Liver (tissue), 9 donors: ENCODE data around the gene SPAG16. TPM values are rescaled to one million over a fixed set of nuclear protein-coding genes. Genes with fewer than 3 reads are reported as not detected.
A peak's percentile ranks its signal among the peaks of the same experiment; 100 is the strongest.

Source experiments
- DNase-seq: peaks from one replicate; pipeline ENCODE4 v3.0.0-alpha.2; 2017; ENCODE audit warnings: low spot score
- H3K27ac ChIP-seq, 2 donors: one replicate each; pipeline ENCODE4 v1.7.0; 2013; ENCODE audit warnings: inconsistent platforms in 2 of 2, low read length in 2 of 2, control low read depth in 1 of 2, low read depth in 1 of 2, mild to moderate bottlenecking in 1 of 2
- H3K27me3 ChIP-seq, 4 donors: one replicate each; pipeline versions ENCODE4 v1.6.1 to v1.7.0; 2013; ENCODE audit warnings: low read length in 3 of 4, inconsistent platforms in 1 of 4, mild to moderate bottlenecking in 1 of 4, moderate library complexity in 1 of 4; ENCODE audit not compliant: control insufficient read depth in 4 of 4, insufficient read depth in 4 of 4
- H3K36me3 ChIP-seq, 4 donors: one replicate each; pipeline versions ENCODE4 v1.6.1 to v1.7.0; 2013; ENCODE audit warnings: low read length in 3 of 4, mild to moderate bottlenecking in 3 of 4, low read depth in 1 of 4, moderate library complexity in 1 of 4; ENCODE audit not compliant: control insufficient read depth in 4 of 4, insufficient read depth in 3 of 4
- H3K4me1 ChIP-seq, 4 donors: one replicate each; pipeline versions ENCODE4 v1.6.1 to v1.7.0; 2013; ENCODE audit warnings: low read length in 3 of 4, mild to moderate bottlenecking in 3 of 4, moderate library complexity in 1 of 4; ENCODE audit not compliant: control insufficient read depth in 4 of 4, insufficient read depth in 4 of 4
- H3K4me3 ChIP-seq, 3 donors: one replicate each; pipeline versions ENCODE4 v1.6.1 to v1.7.0; 2013; ENCODE audit warnings: low read length in 3 of 3, control low read depth in 1 of 3, low read depth in 1 of 3, mild to moderate bottlenecking in 1 of 3
- H3K9ac ChIP-seq, 2 donors: one replicate each; pipeline ENCODE4 v1.7.0; 2013; ENCODE audit warnings: low read length in 2 of 2, mild to moderate bottlenecking in 2 of 2, moderate library complexity in 2 of 2, control low read depth in 1 of 2, low read depth in 1 of 2
- H3K9me3 ChIP-seq, 4 donors: one replicate each; pipeline versions ENCODE4 v1.6.1 to v1.7.0; 2013; ENCODE audit warnings: low read length in 3 of 4; ENCODE audit not compliant: control insufficient read depth in 4 of 4
- EGR1 ChIP-seq, 2 donors: IDR thresholded peaks; 2 replicates each; pipeline ENCODE4 v1.6.1; 2016 to 2018; ENCODE audit warnings: antibody characterized with exemption in 2 of 2, low read depth in 2 of 2
- FOXA1 ChIP-seq: IDR thresholded peaks from 2 replicates; pipeline ENCODE4 v1.6.1; 2016; ENCODE audit warnings: antibody characterized with exemption
- FOXA2 ChIP-seq: IDR thresholded peaks from 2 replicates; pipeline ENCODE4 v1.6.1; 2016; ENCODE audit warnings: antibody characterized with exemption
- GABPA ChIP-seq, 2 donors: IDR thresholded peaks in 1 of 2; conservative IDR thresholded peaks in 1 of 2; 2 replicates each; pipeline ENCODE4 v1.6.1; 2016; ENCODE audit warnings: antibody characterized with exemption in 2 of 2, mild to moderate bottlenecking in 1 of 2, moderate library complexity in 1 of 2
- HNF4A ChIP-seq, 2 donors: conservative IDR thresholded peaks; 2 replicates each; pipeline ENCODE4 v1.6.1; 2016; ENCODE audit warnings: antibody characterized with exemption in 2 of 2, mild to moderate bottlenecking in 2 of 2
- HNF4G ChIP-seq: IDR thresholded peaks from 2 replicates; pipeline ENCODE4 v1.6.1; 2016; ENCODE audit warnings: antibody characterized with exemption
- JUND ChIP-seq, 2 donors: IDR thresholded peaks; 2 replicates each; pipeline ENCODE4 v1.6.1; 2016; ENCODE audit warnings: antibody characterized with exemption in 2 of 2
- NR2F2 ChIP-seq: IDR thresholded peaks from 2 replicates; pipeline ENCODE4 v1.6.1; 2016; ENCODE audit warnings: antibody characterized with exemption
- RAD21 ChIP-seq, 2 donors: IDR thresholded peaks; 2 replicates each; pipeline ENCODE4 v1.6.1; 2016; ENCODE audit warnings: antibody characterized with exemption in 2 of 2, mild to moderate bottlenecking in 2 of 2
- RXRA ChIP-seq, 2 donors: IDR thresholded peaks; 2 replicates each; pipeline ENCODE4 v1.6.1; 2017 to 2018; ENCODE audit warnings: antibody characterized with exemption in 2 of 2, mild to moderate bottlenecking in 1 of 2
- SP1 ChIP-seq: IDR thresholded peaks from 2 replicates; pipeline ENCODE4 v1.6.1; 2018; ENCODE audit warnings: antibody characterized with exemption, mild to moderate bottlenecking
- TAF1 ChIP-seq: conservative IDR thresholded peaks from 2 replicates; pipeline ENCODE4 v1.6.1; 2016; ENCODE audit warnings: antibody characterized with exemption, mild to moderate bottlenecking
- YY1 ChIP-seq: IDR thresholded peaks from 2 replicates; pipeline ENCODE4 v1.6.1; 2016; ENCODE audit warnings: antibody characterized with exemption, mild to moderate bottlenecking
- WGBS: extraction: QIAGEN DNeasy Blood & Tissue Kit; methylation state at CpG from one replicate; pipeline ENCODE4 v1.1.7; 2013; 5-methylcytosine and 5-hydroxymethylcytosine counted together
- polyA plus RNA-seq, 2 donors: library from polyadenylated mRNA; stranded (reverse) in 1 of 2; unstranded in 1 of 2; fragments of 200-250 nt in 1 of 2; fragments of >200 nt in 1 of 2; fragmentation: Nextera tagmentation in 1 of 2; extraction: Ambion mirVana in 1 of 2; gene quantifications; one replicate each; pipeline versions ENCODE4 v1.2.1 to v1.2.3, GENCODE V29; 2013 to 2015
- total RNA-seq, 2 donors: library from RNA; depleted of rRNA; stranded (reverse); fragments of >200 nt; gene quantifications; one replicate each; pipeline ENCODE4 v1.2.3, GENCODE V29; 2014
- TF ChIP-seq, protein P1 (sequence below): IDR thresholded peaks from 2 replicates; pipeline ENCODE4 v1.6.1; 2016; ENCODE audit warnings: antibody characterized with exemption
- TF ChIP-seq, protein P2 (sequence below): IDR thresholded peaks from 2 replicates; pipeline ENCODE4 v1.6.1; 2016; ENCODE audit warnings: antibody characterized with exemption, mild to moderate bottlenecking
- TF ChIP-seq, protein P3 (sequence below): fragments of 150-350 bp; IDR thresholded peaks from 2 replicates; pipeline ENCODE4 v1.5.1; 2017; ENCODE audit warnings: improper control_type of control experiment, low read depth, low read length; ENCODE audit not compliant: missing input control
- TF ChIP-seq, protein P4 (sequence below): IDR thresholded peaks from 2 replicates; pipeline ENCODE4 v1.6.1; 2016; ENCODE audit warnings: antibody characterized with exemption
- TF ChIP-seq, protein P5 (sequence below): IDR thresholded peaks from 2 replicates; pipeline ENCODE4 v1.6.1; 2016; ENCODE audit warnings: antibody characterized with exemption
- donor health status: healthy.
- donor health status: healthy.
- donor health status: healthy.
- donor health status: healthy.
- donor health status: healthy.

The SPAG16 gene
- total and polyA plus RNA-seq, 4 donors, result 6.4 to 12.7 (median 11.4) TPM

DNA sequence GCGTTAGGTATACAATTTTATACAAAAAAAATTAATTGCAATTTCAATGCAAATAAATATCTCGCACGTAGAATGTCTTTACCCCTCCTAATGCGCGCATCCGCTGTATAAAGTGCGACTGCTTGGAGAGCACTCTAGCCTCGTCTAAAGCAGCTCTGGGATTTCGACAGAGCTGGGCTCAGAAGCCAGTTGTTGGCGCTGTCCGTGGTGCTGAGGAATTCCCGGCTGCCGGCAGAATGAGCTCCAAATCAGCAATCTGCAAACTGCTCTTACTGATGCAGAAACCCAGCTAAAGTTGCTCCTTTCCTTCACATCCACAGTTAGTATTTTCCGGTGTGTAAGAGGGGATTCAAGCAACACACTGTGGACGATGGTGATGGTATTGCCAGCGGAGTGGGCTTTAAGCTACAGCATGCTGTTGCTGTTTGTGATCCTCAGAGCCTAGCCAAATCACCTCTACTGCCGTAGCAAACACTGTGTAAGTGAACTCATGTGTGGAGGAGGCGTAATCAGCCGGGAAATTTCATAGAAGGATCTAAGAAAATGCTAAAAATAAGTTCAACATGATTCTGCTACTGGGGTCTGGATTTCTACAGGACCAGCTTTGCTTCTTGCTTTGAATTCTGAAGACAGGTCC, 1126.8 kb downstream of the SPAG16 start, which contains the start of gene VWC2L:
Gene VWC2L, plus strand, starts transcription at position 137 of the 637 bp plus-strand sequence. CDS start 3,140 bp downstream, outside the sequence.
- Histone ChIP-seq H3K4me3 (no peak within 1 kb of the TSS), H3K27ac (no peak within 1 kb of the TSS), H3K27me3 (no peaks in the 10 kb centered on the region), H3K36me3 (no peaks in the 10 kb centered on the region), H3K4me1 (no peaks in the 10 kb centered on the region), H3K9me3 (peaks cover 0 to 2% (median 0%) of the 10 kb centered on the region in 4 donors), H3K9ac (no peak within 1 kb of the TSS)
- DNase-seq, result peak; percentile 70
- TF ChIP-seq FOXA1 (no peak), HNF4G (no peak), TAF1 (no peak), RXRA (IDR thresholded peaks at IDR 0.05) (no peak), EGR1 (IDR thresholded peaks at IDR 0.05; ENCODE audit: low read depth in 2 of 2) (no peak), GABPA (IDR thresholded peaks at IDR 0.05 in 1 of 2, conservative IDR thresholded peaks at IDR 0.05 in 1 of 2) (no peak), JUND (IDR thresholded peaks at IDR 0.05) (no peak), FOXA2 (no peak), NR2F2 (no peak), RAD21 (IDR thresholded peaks at IDR 0.05) (peak in 1 of 2 donors; percentile 8), YY1 (no peak), HNF4A (conservative IDR thresholded peaks at IDR 0.05) (no peak), SP1 (no peak)
- TF ChIP-seq, protein P1, sequence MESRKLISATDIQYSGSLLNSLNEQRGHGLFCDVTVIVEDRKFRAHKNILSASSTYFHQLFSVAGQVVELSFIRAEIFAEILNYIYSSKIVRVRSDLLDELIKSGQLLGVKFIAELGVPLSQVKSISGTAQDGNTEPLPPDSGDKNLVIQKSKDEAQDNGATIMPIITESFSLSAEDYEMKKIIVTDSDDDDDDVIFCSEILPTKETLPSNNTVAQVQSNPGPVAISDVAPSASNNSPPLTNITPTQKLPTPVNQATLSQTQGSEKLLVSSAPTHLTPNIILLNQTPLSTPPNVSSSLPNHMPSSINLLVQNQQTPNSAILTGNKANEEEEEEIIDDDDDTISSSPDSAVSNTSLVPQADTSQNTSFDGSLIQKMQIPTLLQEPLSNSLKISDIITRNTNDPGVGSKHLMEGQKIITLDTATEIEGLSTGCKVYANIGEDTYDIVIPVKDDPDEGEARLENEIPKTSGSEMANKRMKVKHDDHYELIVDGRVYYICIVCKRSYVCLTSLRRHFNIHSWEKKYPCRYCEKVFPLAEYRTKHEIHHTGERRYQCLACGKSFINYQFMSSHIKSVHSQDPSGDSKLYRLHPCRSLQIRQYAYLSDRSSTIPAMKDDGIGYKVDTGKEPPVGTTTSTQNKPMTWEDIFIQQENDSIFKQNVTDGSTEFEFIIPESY, result no peak
- TF ChIP-seq, protein P2, sequence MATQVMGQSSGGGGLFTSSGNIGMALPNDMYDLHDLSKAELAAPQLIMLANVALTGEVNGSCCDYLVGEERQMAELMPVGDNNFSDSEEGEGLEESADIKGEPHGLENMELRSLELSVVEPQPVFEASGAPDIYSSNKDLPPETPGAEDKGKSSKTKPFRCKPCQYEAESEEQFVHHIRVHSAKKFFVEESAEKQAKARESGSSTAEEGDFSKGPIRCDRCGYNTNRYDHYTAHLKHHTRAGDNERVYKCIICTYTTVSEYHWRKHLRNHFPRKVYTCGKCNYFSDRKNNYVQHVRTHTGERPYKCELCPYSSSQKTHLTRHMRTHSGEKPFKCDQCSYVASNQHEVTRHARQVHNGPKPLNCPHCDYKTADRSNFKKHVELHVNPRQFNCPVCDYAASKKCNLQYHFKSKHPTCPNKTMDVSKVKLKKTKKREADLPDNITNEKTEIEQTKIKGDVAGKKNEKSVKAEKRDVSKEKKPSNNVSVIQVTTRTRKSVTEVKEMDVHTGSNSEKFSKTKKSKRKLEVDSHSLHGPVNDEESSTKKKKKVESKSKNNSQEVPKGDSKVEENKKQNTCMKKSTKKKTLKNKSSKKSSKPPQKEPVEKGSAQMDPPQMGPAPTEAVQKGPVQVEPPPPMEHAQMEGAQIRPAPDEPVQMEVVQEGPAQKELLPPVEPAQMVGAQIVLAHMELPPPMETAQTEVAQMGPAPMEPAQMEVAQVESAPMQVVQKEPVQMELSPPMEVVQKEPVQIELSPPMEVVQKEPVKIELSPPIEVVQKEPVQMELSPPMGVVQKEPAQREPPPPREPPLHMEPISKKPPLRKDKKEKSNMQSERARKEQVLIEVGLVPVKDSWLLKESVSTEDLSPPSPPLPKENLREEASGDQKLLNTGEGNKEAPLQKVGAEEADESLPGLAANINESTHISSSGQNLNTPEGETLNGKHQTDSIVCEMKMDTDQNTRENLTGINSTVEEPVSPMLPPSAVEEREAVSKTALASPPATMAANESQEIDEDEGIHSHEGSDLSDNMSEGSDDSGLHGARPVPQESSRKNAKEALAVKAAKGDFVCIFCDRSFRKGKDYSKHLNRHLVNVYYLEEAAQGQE, result peak; percentile 100
- TF ChIP-seq, protein P3, sequence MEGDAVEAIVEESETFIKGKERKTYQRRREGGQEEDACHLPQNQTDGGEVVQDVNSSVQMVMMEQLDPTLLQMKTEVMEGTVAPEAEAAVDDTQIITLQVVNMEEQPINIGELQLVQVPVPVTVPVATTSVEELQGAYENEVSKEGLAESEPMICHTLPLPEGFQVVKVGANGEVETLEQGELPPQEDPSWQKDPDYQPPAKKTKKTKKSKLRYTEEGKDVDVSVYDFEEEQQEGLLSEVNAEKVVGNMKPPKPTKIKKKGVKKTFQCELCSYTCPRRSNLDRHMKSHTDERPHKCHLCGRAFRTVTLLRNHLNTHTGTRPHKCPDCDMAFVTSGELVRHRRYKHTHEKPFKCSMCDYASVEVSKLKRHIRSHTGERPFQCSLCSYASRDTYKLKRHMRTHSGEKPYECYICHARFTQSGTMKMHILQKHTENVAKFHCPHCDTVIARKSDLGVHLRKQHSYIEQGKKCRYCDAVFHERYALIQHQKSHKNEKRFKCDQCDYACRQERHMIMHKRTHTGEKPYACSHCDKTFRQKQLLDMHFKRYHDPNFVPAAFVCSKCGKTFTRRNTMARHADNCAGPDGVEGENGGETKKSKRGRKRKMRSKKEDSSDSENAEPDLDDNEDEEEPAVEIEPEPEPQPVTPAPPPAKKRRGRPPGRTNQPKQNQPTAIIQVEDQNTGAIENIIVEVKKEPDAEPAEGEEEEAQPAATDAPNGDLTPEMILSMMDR, result no peak
- TF ChIP-seq, protein P4, sequence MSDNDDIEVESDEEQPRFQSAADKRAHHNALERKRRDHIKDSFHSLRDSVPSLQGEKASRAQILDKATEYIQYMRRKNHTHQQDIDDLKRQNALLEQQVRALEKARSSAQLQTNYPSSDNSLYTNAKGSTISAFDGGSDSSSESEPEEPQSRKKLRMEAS, result no peak
- TF ChIP-seq, protein P5, sequence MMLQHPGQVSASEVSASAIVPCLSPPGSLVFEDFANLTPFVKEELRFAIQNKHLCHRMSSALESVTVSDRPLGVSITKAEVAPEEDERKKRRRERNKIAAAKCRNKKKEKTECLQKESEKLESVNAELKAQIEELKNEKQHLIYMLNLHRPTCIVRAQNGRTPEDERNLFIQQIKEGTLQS, result no peak
- WGBS, result 14% methylated on average over 19 of the region's 19 CpGs
